COLO829 (cell line): ENCODE data around the gene SCN1B.
A peak's percentile ranks its signal among the peaks of the same experiment; 100 is the strongest.
"Not testable (repeated sequence)": the region's sequence is repeated elsewhere in the genome, so short reads cannot be mapped to it uniquely, and the experiment has no call there.

ENCODE experiments used
- DNase-seq: peaks from one replicate; pipeline ENCODE4 v3.0.0; 2012; ENCODE audit warnings: low spot score

SCN1B gene

GRCh38 chr19:35030257-35031071 is at the start of gene SCN1B:
SCN1B (plus strand) TSS chr19:35030470; CDS start chr19:35030821, 351 bp downstream.
- peak; percentile 34 for DNase-seq

- DNase-seq: no peak
Measured at GRCh38 chr19:34982275-34982674, 48.0 kb upstream of the SCN1B start.

- no peak for DNase-seq
Measured at GRCh38 chr19:34983786-34984185, 46.5 kb upstream of the SCN1B start.

- DNase-seq: no peak
Measured at GRCh38 chr19:34984287-34984686, 46.0 kb upstream of the SCN1B start.

GRCh38 chr19:34985249-34986022 is 44.8 kb upstream of the SCN1B start:
- DNase-seq: no peak

GRCh38 chr19:34988119-34988518 is 42.2 kb upstream of the SCN1B start:
- no peak for DNase-seq

GRCh38 chr19:34989298-34989697 is 41.0 kb upstream of the SCN1B start:
- DNase-seq: no peak

- no peak for DNase-seq
Measured at GRCh38 chr19:34990578-34991192, 39.6 kb upstream of the SCN1B start.

GRCh38 chr19:34991542-34992333 is 38.5 kb upstream of the SCN1B start:
- DNase-seq: no peak

GRCh38 chr19:34992582-34992981 is 37.7 kb upstream of the SCN1B start:
- not testable (repeated sequence) for DNase-seq

- no peak for DNase-seq
Measured at GRCh38 chr19:34994286-34994642, 36.0 kb upstream of the SCN1B start.

- DNase-seq: no peak
Measured at GRCh38 chr19:34994643-34995541, 35.4 kb upstream of the SCN1B start.

- no peak for DNase-seq
Measured at GRCh38 chr19:34995551-34995950, 34.7 kb upstream of the SCN1B start.

GRCh38 chr19:34997071-34997617 is 33.1 kb upstream of the SCN1B start:
- no peak for DNase-seq

- not testable (repeated sequence) for DNase-seq
Measured at GRCh38 chr19:34998224-34998623, 32.0 kb upstream of the SCN1B start.

GRCh38 chr19:34998777-34999497 is 31.3 kb upstream of the SCN1B start:
- DNase-seq: no peak

GRCh38 chr19:34999498-35000337 is 30.6 kb upstream of the SCN1B start, which contains the start of gene GRAMD1A:
GRAMD1A (plus strand) TSS chr19:35000323; CDS start chr19:35000479, 156 bp downstream.
- peak; percentile 90 for DNase-seq

GRCh38 chr19:35000338-35000646 is 30.0 kb upstream of the SCN1B start:
- no peak for DNase-seq
